H7 (cell line): ENCODE measurements around the gene AGGF1. TPM values are rescaled to one million over a fixed set of nuclear protein-coding genes. Genes with fewer than 3 reads are reported as not detected.
"Not testable (repeated sequence)": the region's sequence is repeated elsewhere in the genome, so short reads cannot be mapped to it uniquely, and the experiment has no call there.

ENCODE experiments used
- DNase-seq: peaks from one replicate; pipeline ENCODE4 v3.0.0; 2012
- H3K27me3 ChIP-seq: 2 replicates; pipeline ENCODE4 v1.6.0; 2011; ENCODE audit warnings: mild to moderate bottlenecking, low read length; ENCODE audit not compliant: control insufficient read depth, insufficient read depth
- H3K36me3 ChIP-seq: replicated peaks from 2 replicates; pipeline ENCODE4 v1.5.1; 2011; ENCODE audit warnings: low read length; ENCODE audit not compliant: control insufficient read depth, insufficient read depth
- H3K4me3 ChIP-seq: 2 replicates; pipeline ENCODE4 v1.5.1; 2011; ENCODE audit warnings: low read depth, mild to moderate bottlenecking, control low read depth, low read length, moderate library complexity; ENCODE audit not compliant: insufficient read depth
- total RNA-seq: library from RNA; depleted of rRNA; stranded (reverse); fragments of >200 nt; shearing (Covaris generic); gene quantifications from 2 replicates; pipeline ENCODE4 v1.2.3, GENCODE V29; 2014

Gene AGGF1
- total RNA-seq, 1 experiment from 2014 or later: 17.8 TPM

DNA sequence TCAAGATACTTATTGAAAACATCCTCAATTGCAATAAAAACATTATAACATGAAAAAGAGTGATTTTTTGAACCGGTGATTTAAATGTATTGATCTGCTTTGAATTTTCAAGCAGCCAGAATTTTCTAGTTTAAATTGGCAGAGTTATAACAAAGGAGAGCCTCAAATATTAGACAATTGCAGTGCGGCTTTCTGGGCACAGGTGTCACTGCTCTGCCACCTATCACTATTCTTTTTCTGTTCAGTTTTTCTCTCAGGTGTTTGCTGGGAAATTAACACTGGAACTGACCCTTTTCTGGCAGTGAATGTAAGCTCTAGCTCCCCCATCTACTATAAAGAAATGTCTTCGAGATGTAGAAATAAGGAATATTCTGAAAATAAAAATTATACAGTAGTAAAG is 33.8 kb downstream of the AGGF1 start:
- DNase-seq: no peak
- H3K36me3 ChIP-seq: no peaks in the 10 kb centered on the region

GRCh38 chr5:77065256-77065655 is 35.1 kb downstream of the AGGF1 start:
- no peaks in the 10 kb centered on the region for H3K27me3 ChIP-seq
- no peak overlapping the region for H3K4me3 ChIP-seq
- DNase-seq: no peak
- H3K36me3 ChIP-seq: no peaks in the 10 kb centered on the region

More for the DNA sequence above, 33.8 kb downstream of the AGGF1 start:
- no peaks in the 10 kb centered on the region for H3K27me3 ChIP-seq
- no peak overlapping the region for H3K4me3 ChIP-seq

- no peak overlapping the region for H3K4me3 ChIP-seq
- H3K36me3 ChIP-seq: no peaks in the 10 kb centered on the region
- no peaks in the 10 kb centered on the region for H3K27me3 ChIP-seq
- DNase-seq: no peak
These were observed 36.0 kb downstream of the AGGF1 start for GRCh38 chr5:77066184-77066583.

- no peak for DNase-seq
- H3K36me3 ChIP-seq: no peaks in the 10 kb centered on the region
- no peak overlapping the region for H3K4me3 ChIP-seq
- no peaks in the 10 kb centered on the region for H3K27me3 ChIP-seq
These were observed 36.7 kb downstream of the AGGF1 start for GRCh38 chr5:77066823-77067442.

DNA sequence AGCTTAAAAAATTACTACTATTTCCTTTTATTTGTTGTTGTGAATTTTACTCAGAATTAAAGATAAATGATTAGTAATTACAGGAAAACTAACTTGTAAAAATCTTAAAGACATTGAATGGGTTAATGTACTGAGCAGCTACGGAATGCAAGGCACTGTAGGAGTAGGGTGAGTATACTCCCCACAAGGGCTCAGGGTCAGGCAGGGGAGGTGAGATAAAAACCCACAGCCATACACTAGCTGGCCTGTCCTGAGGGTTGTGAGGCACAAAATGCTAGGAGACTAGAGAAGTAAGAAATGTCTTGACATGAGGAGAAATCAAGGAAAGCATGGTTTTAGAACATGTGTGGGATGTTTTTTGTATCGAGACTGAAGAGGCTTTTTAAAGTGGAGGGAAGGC is 43.5 kb downstream of the AGGF1 start:
- H3K4me3 ChIP-seq: no peak overlapping the region

GRCh38 chr5:77074745-77075144 is 44.5 kb downstream of the AGGF1 start:
- Histone ChIP-seq H3K27me3 (peaks cover 2% of the 10 kb centered on the region; the same call in 1 of the 2 replicates), H3K4me3 (no peak overlapping the region), H3K36me3 (no peaks in the 10 kb centered on the region)
- no peak for DNase-seq

More for the DNA sequence above, 43.5 kb downstream of the AGGF1 start:
- peaks cover 2% of the 10 kb centered on the region; the same call in 1 of the 2 replicates for H3K27me3 ChIP-seq
- no peaks in the 10 kb centered on the region for H3K36me3 ChIP-seq
- DNase-seq: no peak

GRCh38 chr5:77076961-77077828 is 47.0 kb downstream of the AGGF1 start:
- peak; percentile 95 for DNase-seq
- H3K4me3 ChIP-seq: peak overlapping the region; percentile 46

DNA sequence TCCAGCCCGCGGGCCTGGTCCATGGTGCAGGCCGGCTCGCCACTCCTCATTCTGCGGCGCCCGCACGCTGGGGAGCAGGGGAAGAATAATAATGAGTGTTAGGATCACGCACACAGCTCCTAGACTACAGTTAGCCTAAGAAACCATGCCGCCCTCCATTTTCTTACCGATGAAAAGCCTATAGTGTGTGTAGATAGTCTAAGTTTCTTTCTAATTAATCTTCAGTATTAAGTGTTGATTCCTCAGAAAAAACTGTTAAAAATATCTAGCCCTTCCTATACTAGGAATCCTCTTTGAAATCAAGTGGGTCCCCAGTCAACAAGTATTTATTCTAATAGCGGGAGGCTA is 47.6 kb downstream of the AGGF1 start:
- Histone ChIP-seq H3K27me3 (peaks cover 2% of the 10 kb centered on the region; the same call in 1 of the 2 replicates), H3K4me3 (peak overlapping the region; percentile 46), H3K36me3 (no peaks in the 10 kb centered on the region)
- DNase-seq: no peak

More at GRCh38 chr5:77076961-77077828, 47.0 kb downstream of the AGGF1 start:
- no peaks in the 10 kb centered on the region for H3K36me3 ChIP-seq
- H3K27me3 ChIP-seq: peaks cover 2% of the 10 kb centered on the region; the same call in 1 of the 2 replicates

DNA sequence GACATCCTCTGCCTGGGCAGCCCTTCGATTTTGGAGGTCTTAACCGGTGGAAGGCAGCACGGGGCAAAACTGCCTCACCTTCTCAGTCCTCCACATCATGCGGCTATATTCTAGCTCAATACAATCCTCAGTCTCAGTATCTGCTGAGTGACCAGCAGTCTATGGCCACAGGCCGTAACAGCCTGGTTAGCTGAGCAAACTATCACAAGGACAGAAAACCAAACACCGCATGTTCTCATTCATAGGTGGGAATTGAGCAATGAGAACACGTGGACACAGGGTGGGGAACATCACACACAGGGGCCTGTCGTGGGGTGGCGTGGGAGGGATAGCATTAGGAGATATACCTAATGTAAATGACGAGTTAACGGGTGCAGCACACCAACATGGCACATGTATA is 50.3 kb downstream of the AGGF1 start:
- not testable (repeated sequence) for H3K4me3 ChIP-seq, H3K27me3 ChIP-seq, DNase-seq, H3K36me3 ChIP-seq

GRCh38 chr5:77080905-77081304 is 50.7 kb downstream of the AGGF1 start:
- Histone ChIP-seq H3K4me3 (no peak overlapping the region), H3K27me3 (peaks cover 2% of the 10 kb centered on the region; the same call in 1 of the 2 replicates), H3K36me3 (no peaks in the 10 kb centered on the region)
- no peak for DNase-seq

DNA sequence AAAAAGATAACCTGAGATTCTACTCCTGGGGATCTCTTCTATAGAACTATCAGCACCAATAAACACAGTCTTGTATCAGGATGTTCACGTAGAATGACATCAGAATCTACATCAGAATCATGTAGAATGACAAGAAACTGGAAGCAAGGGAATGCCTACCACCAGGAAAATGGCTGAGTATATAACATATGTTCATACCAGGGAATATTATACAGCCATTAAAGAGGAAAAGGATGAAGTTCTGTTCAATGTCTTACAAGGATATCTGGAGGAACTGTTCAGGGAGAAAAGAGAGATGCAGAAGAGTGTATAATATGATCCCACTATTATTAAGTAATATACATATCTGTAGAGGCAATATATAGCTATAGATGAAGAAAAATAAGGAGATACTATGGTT is 52.1 kb downstream of the AGGF1 start:
- DNase-seq: no peak
- Histone ChIP-seq H3K4me3 (no peak overlapping the region), H3K27me3 (no peaks in the 10 kb centered on the region), H3K36me3 (no peaks in the 10 kb centered on the region)

GRCh38 chr5:77083088-77083487 is 52.9 kb downstream of the AGGF1 start:
- no peak for DNase-seq
- H3K4me3 ChIP-seq: no peak overlapping the region
- no peaks in the 10 kb centered on the region for H3K27me3 ChIP-seq
- H3K36me3 ChIP-seq: no peaks in the 10 kb centered on the region

GRCh38 chr5:77086368-77086688 is 56.1 kb downstream of the AGGF1 start:
- peak; percentile 81 for DNase-seq
- Histone ChIP-seq H3K27me3 (no peaks in the 10 kb centered on the region), H3K4me3 (peak overlapping the region; percentile 75), H3K36me3 (no peaks in the 10 kb centered on the region)

DNA sequence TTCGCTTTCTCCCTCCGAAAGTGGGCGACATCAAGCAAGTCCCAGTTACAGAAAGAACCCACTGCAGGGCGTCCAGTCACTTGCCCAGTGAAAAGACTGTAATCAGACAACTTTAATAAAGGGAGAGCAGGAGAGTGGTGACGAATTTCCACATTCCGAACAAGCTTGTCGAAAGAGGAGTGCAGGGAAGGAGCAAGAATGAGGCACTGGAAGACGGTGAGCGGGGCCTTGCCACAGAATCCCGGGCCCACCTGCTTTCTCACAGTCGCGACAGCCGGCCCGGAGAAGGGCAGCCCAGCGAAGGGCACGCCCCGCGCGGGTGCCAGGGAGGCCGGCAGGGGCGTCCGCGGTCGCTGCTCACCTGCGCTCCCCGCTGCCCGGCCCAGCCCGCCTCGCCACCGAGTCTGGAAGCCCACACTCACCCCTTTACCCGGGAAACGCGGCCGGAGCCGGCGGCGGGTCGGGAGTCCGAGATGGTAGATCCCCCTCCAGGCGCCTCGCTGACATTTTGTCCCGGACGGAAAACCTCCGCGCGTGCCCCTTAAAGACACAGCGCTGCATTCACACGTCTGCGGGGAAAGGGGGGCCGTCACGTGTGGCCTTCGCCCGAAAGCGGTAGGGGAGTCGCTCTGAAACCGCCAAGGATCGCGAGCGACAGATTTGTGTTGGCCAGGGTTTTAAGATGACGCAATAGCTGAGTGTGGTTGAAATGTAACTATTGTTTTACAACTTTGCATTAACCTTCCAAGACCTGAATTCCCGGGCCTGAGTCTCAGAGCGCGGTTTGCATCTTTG is 56.7 kb downstream of the AGGF1 start, which contains the start of gene ZBED3:
Gene ZBED3 (minus strand): TSS at position 597 of the 795 bp plus-strand sequence. CDS start 9,407 bp downstream, outside the sequence.
- Histone ChIP-seq H3K4me3 (peak within 1 kb of the TSS; percentile 75), H3K27me3 (no peaks in the 10 kb centered on the region), H3K36me3 (no peaks in the 10 kb centered on the region)
- peak; percentile 76 for DNase-seq
